Endothelial cell of umbilical vein (primary cell): ENCODE results near the gene CFAP69. TPM values are rescaled to one million over a fixed set of nuclear protein-coding genes. Genes with fewer than 3 reads are reported as not detected.
A peak's percentile ranks its signal among the peaks of the same experiment; 100 is the strongest.

Experiments used
- BruUV-seq: library from RNA; stranded (reverse); fragments of 400-500 nt; replicated peaks from 2 replicates; lab custom pipeline; 2021; lab: Mats Ljungman, UMichigan
- CTCF ChIA-PET: fragments of 300-600, 350-600 bp; sonication (Branson Sonifier 250); formaldehyde crosslinking; loops from one replicate; lab custom pipeline; 2021; ENCODE audit warnings: antibody characterized with exemption, inconsistent platforms; lab: Charles Lee
- POLR2A ChIA-PET: fragments of 300-600, 350-600 bp; sonication (Branson Sonifier 250); formaldehyde crosslinking; loops from one replicate; lab custom pipeline; 2021; ENCODE audit warnings: antibody characterized with exemption, inconsistent platforms; lab: Charles Lee
- DNase-seq: peaks from one replicate; pipeline ENCODE4 v3.0.0-alpha.2; 2011; ENCODE audit warnings: low read depth, low spot score
- FAIRE-seq: peaks from 2 replicates; lab custom pipeline; 2011; peaks lifted over from hg19 to GRCh38; lab: Jason Lieb, UNC
- H2AFZ ChIP-seq: 2 replicates; pipeline ENCODE4 v1.6.0; 2012; ENCODE audit warnings: low read depth, low read length, control low read depth, inconsistent platforms
- H3K27ac ChIP-seq: 2 replicates; pipeline ENCODE4 v1.5.1; 2011; ENCODE audit warnings: low read depth, mild to moderate bottlenecking, control low read depth, low read length, moderate library complexity; ENCODE audit not compliant: insufficient read depth
- H3K27me3 ChIP-seq, 2 experiments: 2 replicates each; pipeline versions ENCODE4 v1.6.0 to v1.6.1; 2011; ENCODE audit warnings: low read length in 2 of 2, mixed read lengths in 1 of 2; ENCODE audit not compliant: control insufficient read depth in 2 of 2, insufficient read depth in 2 of 2
- H3K36me3 ChIP-seq, 2 experiments: 2 replicates in 1 of 2; 3 replicates in 1 of 2; pipeline ENCODE4 v1.5.1; 2011; ENCODE audit warnings: low read length in 2 of 2, mild to moderate bottlenecking in 1 of 2, moderate library complexity in 1 of 2; ENCODE audit not compliant: control insufficient read depth in 2 of 2, insufficient read depth in 2 of 2; ENCODE audit errors: extremely low read depth in 1 of 2
- H3K4me1 ChIP-seq: 3 replicates; pipeline ENCODE4 v1.5.1; 2011; ENCODE audit warnings: mild to moderate bottlenecking, low read length; ENCODE audit not compliant: control insufficient read depth, insufficient read depth; ENCODE audit errors: extremely low read depth
- H3K4me2 ChIP-seq: 2 replicates; pipeline ENCODE4 v1.6.1; 2011; ENCODE audit warnings: low read length, control low read depth, mixed read lengths; ENCODE audit not compliant: insufficient read depth
- H3K4me3 ChIP-seq, 3 experiments: fragments of 200-600 bp in 1 of 3; sonication (generic), shearing (Covaris generic) in 1 of 3; replicated peaks in 1 of 3; 2 replicates each; pipeline ENCODE4 v1.5.1; 2011 to 2016; ENCODE audit warnings: control low read depth in 3 of 3, low read length in 3 of 3, mild to moderate bottlenecking in 2 of 3, inconsistent platforms in 1 of 3, low read depth in 1 of 3, moderate library complexity in 1 of 3; ENCODE audit not compliant: insufficient read depth in 1 of 3
- H3K79me2 ChIP-seq: 2 replicates; pipeline ENCODE4 v1.6.0; 2012; ENCODE audit warnings: low read length, inconsistent platforms; ENCODE audit not compliant: control insufficient read depth, insufficient read depth
- H3K9ac ChIP-seq: replicated peaks from 2 replicates; pipeline ENCODE3; 2011; ENCODE audit warnings: low read length, control low read depth; ENCODE audit not compliant: insufficient read depth; ENCODE audit errors: extremely low read depth
- H3K9me1 ChIP-seq: replicated peaks from 3 replicates; pipeline ENCODE4 v1.6.0; 2011; ENCODE audit warnings: mild to moderate bottlenecking, low read length; ENCODE audit not compliant: control insufficient read depth, insufficient read depth; ENCODE audit errors: extremely low read depth
- H3K9me3 ChIP-seq: replicated peaks from 2 replicates; pipeline ENCODE4 v1.5.1; 2012; ENCODE audit warnings: low read length, inconsistent platforms; ENCODE audit not compliant: control insufficient read depth, insufficient read depth
- H4K20me1 ChIP-seq: replicated peaks from 2 replicates; pipeline ENCODE3; 2011; ENCODE audit warnings: mild to moderate bottlenecking, low read length; ENCODE audit not compliant: control insufficient read depth, insufficient read depth; ENCODE audit errors: extremely low read depth
- EZH2 ChIP-seq: IDR thresholded peaks from 2 replicates; pipeline ENCODE4 v1.6.1; 2012; ENCODE audit warnings: borderline replicate concordance, low read depth, mild to moderate bottlenecking, moderate library complexity, low read length, inconsistent platforms; ENCODE audit not compliant: severe bottlenecking
- GATA2 ChIP-seq: IDR thresholded peaks from 2 replicates; pipeline ENCODE4 v1.7.0; 2011; ENCODE audit warnings: low read depth, mild to moderate bottlenecking, moderate library complexity, mixed read lengths, low read length; ENCODE audit not compliant: insufficient read length, insufficient read depth
- JUN ChIP-seq: IDR thresholded peaks from 2 replicates; pipeline ENCODE4 v1.6.1; 2011; ENCODE audit warnings: borderline replicate concordance, low read depth; ENCODE audit not compliant: insufficient read length, insufficient read depth
- POLR2A ChIP-seq: IDR thresholded peaks from 2 replicates; pipeline ENCODE4 v1.6.1; 2012; ENCODE audit warnings: low read depth, mild to moderate bottlenecking, control low read depth, low read length
- POLR2AphosphoS5 ChIP-seq: IDR thresholded peaks from 2 replicates; pipeline ENCODE4 v1.6.1; 2012; ENCODE audit warnings: low read depth, mild to moderate bottlenecking, control low read depth, low read length, moderate library complexity; ENCODE audit not compliant: insufficient read depth
- dilution Hi-C: fragments of 300-500 bp; cut with MboI; formaldehyde crosslinking; loops from one replicate; pipeline ENCODE4 v1.15.0; 2019; ENCODE audit warnings: low sequenced_read_pairs; ENCODE audit not compliant: extremely low pct_ligation_motif_present
- intact Hi-C: fragments of 100-400 bp; cut with micrococcal nuclease; formaldehyde crosslinking; loops from one replicate; pipeline ENCODE4 v1.10.0; 2022
- polyA plus RNA-seq, 4 experiments: library from polyadenylated mRNA; depleted of rRNA in 3 of 4; stranded (reverse) in 3 of 4; unstranded in 1 of 4; fragments of >200 nt; gene quantifications; 2 replicates each; pipeline versions ENCODE4 v1.2.1 to v1.2.3, GENCODE V29; 2011 to 2012; ENCODE audit warnings: missing spikeins in 1 of 4
- total RNA-seq: library from RNA; stranded (reverse); gene quantifications from 2 replicates; pipeline ENCODE4 v1.2.3, GENCODE V29; 2021

Gene CFAP69
- total and polyA plus RNA-seq, 2 donors (not counting 3 experiments of a cell fraction or from before 2014, with no cell fraction given): 0.81 to 4.4 TPM

DNA sequence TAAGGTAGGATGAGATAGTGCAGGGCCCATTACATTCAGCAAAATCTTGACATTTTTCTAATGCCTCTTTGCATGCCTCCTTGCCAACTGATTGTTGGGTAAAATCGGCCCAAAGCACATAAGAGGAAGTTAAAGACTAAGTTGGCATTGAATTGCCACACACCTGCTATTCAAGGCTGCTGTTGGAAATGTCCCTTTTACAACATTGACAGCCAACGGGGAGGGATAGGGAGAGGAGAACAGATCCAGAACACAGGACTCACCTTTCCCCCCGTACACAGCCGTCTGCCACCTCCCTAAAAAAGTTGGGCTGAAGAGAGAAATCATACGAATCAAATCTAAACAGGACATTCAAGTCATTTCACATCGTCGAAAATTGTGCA lies 75.4 kb downstream of the CFAP69 start:
- no peak overlapping the region for H3K9ac ChIP-seq
- TF ChIP-seq EZH2 (no peak), POLR2AphosphoS5 (no peak), JUN (no peak), POLR2A (no peak), GATA2 (no peak)
- H3K4me1 ChIP-seq: no peaks in the 10 kb centered on the region
- ChIA-PET POLR2A (no interaction called here), CTCF (interaction anchor here (1.0 to 1.6 kb wide), 3 partner anchors 8 to 108 kb away, joined by 3 to 9 read pairs (median 3); no protein-coding TSS in a partner anchor)
- no peaks in the 10 kb centered on the region for H3K79me2 ChIP-seq
- no TSS peak for BruUV-seq
- no peaks in the 10 kb centered on the region for H3K36me3 ChIP-seq
- no peak overlapping the region for H3K4me2 ChIP-seq
- peaks cover 49 to 81% of the 10 kb centered on the region in 2 experiments for H3K27me3 ChIP-seq
- no peak overlapping the region for H3K4me3 ChIP-seq
- dilution Hi-C loops: no loop called here
- H2AFZ ChIP-seq: no peak overlapping the region
- H3K9me3 ChIP-seq: no peaks in the 10 kb centered on the region
- intact Hi-C loops: no loop called here
- H3K9me1 ChIP-seq: no peaks in the 10 kb centered on the region
- no peaks in the 10 kb centered on the region for H4K20me1 ChIP-seq
- no peak overlapping the region for H3K27ac ChIP-seq
- DNase-seq (no peak), FAIRE-seq (no peak)

DNA sequence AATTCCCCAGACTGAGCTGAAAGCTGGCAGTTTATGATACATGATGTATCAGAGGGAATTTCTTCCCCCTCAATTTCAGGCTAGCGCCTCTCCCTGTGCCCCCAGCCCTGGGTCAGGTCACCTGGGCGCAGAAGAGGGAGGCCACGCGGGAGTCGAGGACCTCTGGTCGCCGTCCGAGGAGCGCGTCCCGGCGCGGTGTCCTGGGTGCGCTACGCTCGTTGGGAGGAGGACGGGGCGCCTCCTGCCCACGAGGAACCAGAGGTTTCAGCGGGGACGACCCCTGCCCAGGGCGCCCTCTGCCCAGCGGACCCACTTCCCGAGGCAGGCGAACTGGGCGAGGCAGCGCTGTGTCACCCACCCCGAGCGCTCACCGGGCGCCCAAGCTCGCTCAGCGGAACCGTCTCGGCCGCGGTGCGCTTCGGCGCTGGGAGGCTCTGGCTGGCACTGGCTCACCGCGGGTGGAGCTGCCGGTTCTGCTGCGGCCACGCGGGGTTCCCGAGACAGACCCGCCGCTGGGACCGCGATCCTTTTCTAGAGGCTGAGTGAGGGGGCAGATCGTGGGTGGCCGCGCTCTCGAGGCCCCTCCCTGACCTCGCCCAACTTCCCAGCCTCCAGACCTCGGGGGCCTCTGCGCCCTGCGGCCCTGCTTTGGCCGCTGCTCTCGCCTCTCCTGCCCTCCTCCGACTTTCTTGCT lies 76.0 kb downstream of the CFAP69 start, which contains the start of gene FAM237B:
Gene FAM237B (minus strand): TSS at position 504 of the 694 bp plus-strand sequence. CDS start 1,556 bp downstream, outside the sequence.
- Histone ChIP-seq H3K9ac (no peak within 1 kb of the TSS), H3K4me3 (peak within 1 kb of the TSS in 1 of 3 experiments; percentile 2), H2AFZ (peak within 1 kb of the TSS; percentile 15), H3K4me1 (no peaks in the 10 kb centered on the region), H4K20me1 (no peaks in the 10 kb centered on the region), H3K27me3 (peaks cover 50 to 83% of the 10 kb centered on the region in 2 experiments), H3K4me2 (peak within 1 kb of the TSS; percentile 20), H3K9me3 (no peaks in the 10 kb centered on the region), H3K27ac (no peak within 1 kb of the TSS), H3K79me2 (no peaks in the 10 kb centered on the region), H3K36me3 (no peaks in the 10 kb centered on the region), H3K9me1 (no peaks in the 10 kb centered on the region)
- no peak for FAIRE-seq
- dilution Hi-C loops (no loop called here), intact Hi-C loops (no loop called here)
- ChIA-PET CTCF (interaction anchor here (0.7 to 1.6 kb wide), 3 partner anchors 8 to 91 kb away, joined by 3 to 9 read pairs (median 3); no protein-coding TSS in a partner anchor), POLR2A (no interaction called here)
- no peak for DNase-seq
- TF ChIP-seq EZH2 (peak; percentile 44), JUN (no peak)
- no TSS peak for BruUV-seq
